Measurements from ENCODE around the gene APH1A. TPM values are rescaled to one million over a fixed set of nuclear protein-coding genes. Genes with fewer than 3 reads are reported as not detected.
A peak's percentile ranks its signal among the peaks of the same experiment; 100 is the strongest.

The APH1A gene
- total and polyA plus RNA-seq, 10 of the 15 experiments (the other 5 are each of a cell fraction or from before 2014, with no cell fraction given) = 6.7 to 130 (median 87.7) TPM

DNA sequence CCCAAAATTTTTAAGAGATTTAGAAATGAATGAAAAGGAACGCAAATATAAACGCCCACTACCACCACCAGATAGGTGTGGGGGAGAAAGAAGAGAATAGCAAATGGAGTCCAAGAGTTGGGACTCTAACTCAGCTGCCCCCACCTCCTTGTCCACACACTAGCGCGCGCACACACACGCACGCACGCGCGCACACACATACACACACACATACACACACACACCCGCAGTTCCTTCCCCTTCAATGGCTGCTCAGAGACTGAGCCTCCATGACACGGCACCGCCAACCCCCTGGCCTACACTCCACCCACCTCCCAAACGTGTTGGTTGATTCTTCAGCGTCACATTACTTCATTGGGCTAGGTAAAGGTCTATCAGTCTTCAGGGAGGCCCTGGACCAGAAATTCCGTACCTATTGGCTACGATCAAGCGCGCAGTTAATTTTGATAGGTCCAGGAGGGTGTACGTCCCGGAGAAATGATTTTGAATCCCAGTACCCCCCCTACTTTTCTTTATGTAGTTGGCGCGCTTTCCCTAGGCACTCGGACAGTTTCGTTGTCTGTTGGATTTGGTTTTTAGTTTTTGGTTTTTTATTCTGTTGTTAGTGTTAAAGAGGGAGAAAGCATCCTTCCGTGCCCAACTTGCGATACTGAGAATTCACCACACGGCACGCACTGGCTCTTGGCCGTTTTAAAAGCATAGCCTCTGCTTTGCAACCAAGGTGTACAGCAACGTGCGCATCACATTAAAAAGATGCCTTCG is 32.8 kb downstream of the APH1A start, which contains the start of gene ANP32E (continued):
- TF ChIP-seq, protein P1, sequence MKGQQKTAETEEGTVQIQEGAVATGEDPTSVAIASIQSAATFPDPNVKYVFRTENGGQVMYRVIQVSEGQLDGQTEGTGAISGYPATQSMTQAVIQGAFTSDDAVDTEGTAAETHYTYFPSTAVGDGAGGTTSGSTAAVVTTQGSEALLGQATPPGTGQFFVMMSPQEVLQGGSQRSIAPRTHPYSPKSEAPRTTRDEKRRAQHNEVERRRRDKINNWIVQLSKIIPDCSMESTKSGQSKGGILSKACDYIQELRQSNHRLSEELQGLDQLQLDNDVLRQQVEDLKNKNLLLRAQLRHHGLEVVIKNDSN (IDR thresholded peaks at IDR 0.05; ENCODE audit: borderline replicate concordance, extremely low read length, insufficient read depth, low read depth, low read length) = no peak
- TF ChIP-seq BCL11A (IDR thresholded peaks at IDR 0.05; ENCODE audit: low read depth, low read length) = no peak
- peak; percentile 93; the same call in 1 of the 2 replicates for TF ChIP-seq CHD1 (IDR thresholded peaks at IDR 0.05; ENCODE audit: low read depth, low read length)
- no peak for TF ChIP-seq MTA3 (IDR thresholded peaks at IDR 0.05; ENCODE audit: borderline replicate concordance, low read length)
- no peak for TF ChIP-seq EZH2 (IDR thresholded peaks at IDR 0.05; ENCODE audit: borderline replicate concordance, control insufficient read depth, low read depth, low read length)
- peak in 1 of 2 experiments; percentile 74; a peak in 2 of 4 replicates for TF ChIP-seq IKZF2 (IDR thresholded peaks at IDR 0.05)
- TF ChIP-seq IRF4 (IDR thresholded peaks at IDR 0.05; ENCODE audit: low read depth, low read length) = peak; percentile 63; the same call in 1 of the 2 replicates
- TF ChIP-seq POLR2A (IDR thresholded peaks at IDR 0.05; ENCODE audit: low read depth, low read length) = peak; percentile 98
- peak; percentile 83; the same call in 1 of the 2 replicates for TF ChIP-seq LARP7 (IDR thresholded peaks at IDR 0.05)
- peak; percentile 99 for TF ChIP-seq SP1 (IDR thresholded peaks at IDR 0.05; ENCODE audit: low read depth, low read length)
- TF ChIP-seq WRNIP1 (IDR thresholded peaks at IDR 0.05; ENCODE audit: borderline replicate concordance, low read depth, low read length) = no peak
- peak; percentile 92 for TF ChIP-seq ZNF207 (IDR thresholded peaks at IDR 0.05; ENCODE audit: borderline replicate concordance)
- TF ChIP-seq, protein P2, sequence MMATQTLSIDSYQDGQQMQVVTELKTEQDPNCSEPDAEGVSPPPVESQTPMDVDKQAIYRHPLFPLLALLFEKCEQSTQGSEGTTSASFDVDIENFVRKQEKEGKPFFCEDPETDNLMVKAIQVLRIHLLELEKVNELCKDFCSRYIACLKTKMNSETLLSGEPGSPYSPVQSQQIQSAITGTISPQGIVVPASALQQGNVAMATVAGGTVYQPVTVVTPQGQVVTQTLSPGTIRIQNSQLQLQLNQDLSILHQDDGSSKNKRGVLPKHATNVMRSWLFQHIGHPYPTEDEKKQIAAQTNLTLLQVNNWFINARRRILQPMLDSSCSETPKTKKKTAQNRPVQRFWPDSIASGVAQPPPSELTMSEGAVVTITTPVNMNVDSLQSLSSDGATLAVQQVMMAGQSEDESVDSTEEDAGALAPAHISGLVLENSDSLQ (IDR thresholded peaks at IDR 0.05) = peak; percentile 99
- no peak for TF ChIP-seq MEF2A (IDR thresholded peaks at IDR 0.05; ENCODE audit: insufficient read depth, low read depth, low read length)
- TF ChIP-seq YY1 (IDR thresholded peaks at IDR 0.05; ENCODE audit: low read depth, low read length) = peak; percentile 97
- peak; percentile 100 for TF ChIP-seq TAF1 (IDR thresholded peaks at IDR 0.05; ENCODE audit: borderline replicate concordance, low read depth, low read length)
- 0 out of 2 replicates have a peak, but pooled peaks have one; percentile 33 for TF ChIP-seq JUND (IDR thresholded peaks at IDR 0.05; ENCODE audit: low read depth, low read length)
- TF ChIP-seq, protein P3, sequence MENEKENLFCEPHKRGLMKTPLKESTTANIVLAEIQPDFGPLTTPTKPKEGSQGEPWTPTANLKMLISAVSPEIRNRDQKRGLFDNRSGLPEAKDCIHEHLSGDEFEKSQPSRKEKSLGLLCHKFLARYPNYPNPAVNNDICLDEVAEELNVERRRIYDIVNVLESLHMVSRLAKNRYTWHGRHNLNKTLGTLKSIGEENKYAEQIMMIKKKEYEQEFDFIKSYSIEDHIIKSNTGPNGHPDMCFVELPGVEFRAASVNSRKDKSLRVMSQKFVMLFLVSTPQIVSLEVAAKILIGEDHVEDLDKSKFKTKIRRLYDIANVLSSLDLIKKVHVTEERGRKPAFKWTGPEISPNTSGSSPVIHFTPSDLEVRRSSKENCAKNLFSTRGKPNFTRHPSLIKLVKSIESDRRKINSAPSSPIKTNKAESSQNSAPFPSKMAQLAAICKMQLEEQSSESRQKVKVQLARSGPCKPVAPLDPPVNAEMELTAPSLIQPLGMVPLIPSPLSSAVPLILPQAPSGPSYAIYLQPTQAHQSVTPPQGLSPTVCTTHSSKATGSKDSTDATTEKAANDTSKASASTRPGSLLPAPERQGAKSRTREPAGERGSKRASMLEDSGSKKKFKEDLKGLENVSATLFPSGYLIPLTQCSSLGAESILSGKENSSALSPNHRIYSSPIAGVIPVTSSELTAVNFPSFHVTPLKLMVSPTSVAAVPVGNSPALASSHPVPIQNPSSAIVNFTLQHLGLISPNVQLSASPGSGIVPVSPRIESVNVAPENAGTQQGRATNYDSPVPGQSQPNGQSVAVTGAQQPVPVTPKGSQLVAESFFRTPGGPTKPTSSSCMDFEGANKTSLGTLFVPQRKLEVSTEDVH (IDR thresholded peaks at IDR 0.05; ENCODE audit: low read depth, partially characterized antibody) = peak; percentile 95
- peak; percentile 34 for TF ChIP-seq MYC (IDR thresholded peaks at IDR 0.05; ENCODE audit: insufficient read depth, insufficient read length, insufficient replicate concordance, low read length, severe bottlenecking)
- TF ChIP-seq MXI1 (IDR thresholded peaks at IDR 0.05; ENCODE audit: low read depth, low read length) = peak; percentile 68
- no peak; the same call in 1 of the 2 replicates for TF ChIP-seq TARDBP (IDR thresholded peaks at IDR 0.05; ENCODE audit: borderline replicate concordance)
- TF ChIP-seq RUNX3 (IDR thresholded peaks at IDR 0.05; ENCODE audit: low read length) = peak; percentile 5; the same call in 1 of the 2 replicates
- no peak for TF ChIP-seq ZNF24 (IDR thresholded peaks at IDR 0.05)
- no peak for TF ChIP-seq ZNF274 (IDR thresholded peaks at IDR 0.05; ENCODE audit: insufficient read depth, insufficient read length)
- TF ChIP-seq, protein P4, sequence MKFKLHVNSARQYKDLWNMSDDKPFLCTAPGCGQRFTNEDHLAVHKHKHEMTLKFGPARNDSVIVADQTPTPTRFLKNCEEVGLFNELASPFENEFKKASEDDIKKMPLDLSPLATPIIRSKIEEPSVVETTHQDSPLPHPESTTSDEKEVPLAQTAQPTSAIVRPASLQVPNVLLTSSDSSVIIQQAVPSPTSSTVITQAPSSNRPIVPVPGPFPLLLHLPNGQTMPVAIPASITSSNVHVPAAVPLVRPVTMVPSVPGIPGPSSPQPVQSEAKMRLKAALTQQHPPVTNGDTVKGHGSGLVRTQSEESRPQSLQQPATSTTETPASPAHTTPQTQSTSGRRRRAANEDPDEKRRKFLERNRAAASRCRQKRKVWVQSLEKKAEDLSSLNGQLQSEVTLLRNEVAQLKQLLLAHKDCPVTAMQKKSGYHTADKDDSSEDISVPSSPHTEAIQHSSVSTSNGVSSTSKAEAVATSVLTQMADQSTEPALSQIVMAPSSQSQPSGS (IDR thresholded peaks at IDR 0.05; ENCODE audit: low read length) = no peak
- TF ChIP-seq NR2F1 (conservative IDR thresholded peaks at IDR 0.05) = no peak
